ENCODE results near the gene UBE2K.

DNA sequence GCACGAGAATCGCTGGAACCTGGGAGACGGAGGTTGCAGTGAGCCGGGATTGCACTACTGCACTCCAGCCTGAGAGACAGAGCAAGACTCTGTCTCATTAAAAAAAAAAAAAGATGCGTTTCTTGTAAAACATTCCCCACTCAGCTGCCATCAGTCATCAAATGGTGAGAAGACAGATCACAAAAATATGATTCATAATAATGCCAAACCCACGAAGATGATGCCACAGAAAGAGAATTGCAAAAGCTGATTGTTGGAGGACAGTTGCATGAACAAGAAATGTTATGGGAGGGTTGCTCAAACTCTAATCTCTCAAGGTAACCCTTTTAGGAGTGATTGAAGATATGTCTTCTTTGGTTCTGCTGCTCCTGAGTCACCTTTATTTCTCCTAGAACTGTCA lies 37.9 kb upstream of the UBE2K start:
- TF ChIP-seq, protein P1, sequence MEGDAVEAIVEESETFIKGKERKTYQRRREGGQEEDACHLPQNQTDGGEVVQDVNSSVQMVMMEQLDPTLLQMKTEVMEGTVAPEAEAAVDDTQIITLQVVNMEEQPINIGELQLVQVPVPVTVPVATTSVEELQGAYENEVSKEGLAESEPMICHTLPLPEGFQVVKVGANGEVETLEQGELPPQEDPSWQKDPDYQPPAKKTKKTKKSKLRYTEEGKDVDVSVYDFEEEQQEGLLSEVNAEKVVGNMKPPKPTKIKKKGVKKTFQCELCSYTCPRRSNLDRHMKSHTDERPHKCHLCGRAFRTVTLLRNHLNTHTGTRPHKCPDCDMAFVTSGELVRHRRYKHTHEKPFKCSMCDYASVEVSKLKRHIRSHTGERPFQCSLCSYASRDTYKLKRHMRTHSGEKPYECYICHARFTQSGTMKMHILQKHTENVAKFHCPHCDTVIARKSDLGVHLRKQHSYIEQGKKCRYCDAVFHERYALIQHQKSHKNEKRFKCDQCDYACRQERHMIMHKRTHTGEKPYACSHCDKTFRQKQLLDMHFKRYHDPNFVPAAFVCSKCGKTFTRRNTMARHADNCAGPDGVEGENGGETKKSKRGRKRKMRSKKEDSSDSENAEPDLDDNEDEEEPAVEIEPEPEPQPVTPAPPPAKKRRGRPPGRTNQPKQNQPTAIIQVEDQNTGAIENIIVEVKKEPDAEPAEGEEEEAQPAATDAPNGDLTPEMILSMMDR (conservative IDR thresholded peaks at IDR 0.05; ENCODE audit: low read depth, low read length), result no peak
- no peak for TF ChIP-seq EZH2 (IDR thresholded peaks at IDR 0.05; ENCODE audit: low read length, unreplicated experiment)

Measured in PC-3 (cell line).